ENCODE data around the gene CACNA1D.

The CACNA1D gene

GRCh38 chr3:53583161-53583690 is 88.8 kb downstream of the CACNA1D start:
- no peak for DNase-seq

DNA sequence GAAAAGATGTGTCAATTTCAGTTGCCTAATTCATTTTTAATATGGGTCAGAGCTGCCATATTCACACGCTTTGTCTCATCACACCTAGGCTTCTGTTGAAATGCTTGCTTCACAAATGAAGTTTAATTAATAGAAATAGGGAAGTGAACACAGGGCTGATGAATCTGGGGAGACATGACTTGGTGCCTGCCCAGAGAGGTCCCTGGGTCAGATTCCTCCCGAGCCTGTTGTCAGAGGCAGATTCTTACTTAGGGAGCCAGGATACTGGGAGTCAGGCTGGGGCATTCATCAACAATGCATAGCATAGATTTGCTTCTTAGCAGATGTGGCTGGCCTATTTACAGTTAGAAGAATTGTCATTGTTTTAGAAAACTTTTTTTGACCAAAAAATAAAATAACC is 90.6 kb downstream of the CACNA1D start:
- no peak for DNase-seq

- DNase-seq, result no peak
These were observed 91.2 kb downstream of the CACNA1D start for GRCh38 chr3:53585627-53586026.

DNA sequence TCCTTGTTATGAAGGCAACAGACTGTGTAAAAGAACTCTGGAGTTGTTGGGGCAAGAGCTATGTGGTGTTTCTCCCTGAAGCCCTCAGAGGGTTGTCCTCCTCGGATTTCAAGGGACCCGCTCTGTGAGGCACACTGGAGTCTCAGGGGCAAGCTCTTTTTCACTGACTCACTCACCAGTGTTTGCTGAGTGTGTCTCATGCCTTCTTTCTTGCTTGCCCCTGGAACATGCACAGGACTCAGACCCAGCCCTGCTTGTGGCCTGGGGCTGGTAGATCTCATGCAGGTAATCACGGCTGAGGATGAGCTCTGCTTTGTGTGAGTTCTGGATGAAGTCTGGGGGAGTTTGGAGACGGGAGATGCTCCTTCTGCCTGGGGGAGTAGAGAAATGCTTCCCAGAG is 93.7 kb downstream of the CACNA1D start:
- DNase-seq, result no peak

GRCh38 chr3:53589201-53589600 is 94.8 kb downstream of the CACNA1D start:
- no peak for DNase-seq

DNA sequence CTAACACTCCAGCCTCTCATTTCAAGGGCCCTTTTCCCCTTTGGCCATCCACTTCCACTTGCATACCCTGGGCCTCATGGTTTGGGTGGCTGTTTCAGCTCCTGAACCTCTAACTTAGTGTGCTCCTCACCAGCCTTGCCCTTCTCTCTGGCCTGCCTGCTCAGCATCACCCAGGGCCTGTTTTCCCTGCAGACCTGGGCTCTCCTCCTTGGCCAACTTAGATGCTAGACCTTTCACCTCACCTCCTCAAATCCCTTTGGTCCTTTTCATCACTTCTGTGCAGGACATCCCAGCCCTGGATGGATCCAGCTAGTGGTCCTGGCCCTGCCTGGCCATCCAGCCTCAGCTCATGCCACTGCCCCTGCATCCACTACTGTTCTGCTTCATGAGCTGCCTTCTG is 95.4 kb downstream of the CACNA1D start:
- no peak for DNase-seq

DNA sequence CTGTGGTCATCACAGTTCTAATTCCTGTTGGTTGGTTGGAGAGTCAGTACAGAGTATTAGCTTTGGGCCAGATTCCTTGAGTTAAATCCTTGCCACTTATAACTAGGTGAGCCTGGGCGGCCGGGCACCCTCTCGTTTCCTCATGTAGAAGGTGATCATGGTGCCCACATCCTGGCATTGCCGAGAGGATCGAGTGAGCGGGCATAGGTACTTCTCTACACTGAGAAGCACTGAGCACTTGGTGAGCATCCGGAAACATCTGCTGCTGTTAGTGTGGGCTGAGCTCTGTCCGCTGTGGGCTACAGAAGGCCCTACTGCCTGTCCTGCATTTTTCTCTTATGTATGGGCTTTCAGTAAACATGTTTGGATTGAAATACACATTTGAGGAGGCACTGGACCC is 96.2 kb downstream of the CACNA1D start:
- no peak for DNase-seq

DNA sequence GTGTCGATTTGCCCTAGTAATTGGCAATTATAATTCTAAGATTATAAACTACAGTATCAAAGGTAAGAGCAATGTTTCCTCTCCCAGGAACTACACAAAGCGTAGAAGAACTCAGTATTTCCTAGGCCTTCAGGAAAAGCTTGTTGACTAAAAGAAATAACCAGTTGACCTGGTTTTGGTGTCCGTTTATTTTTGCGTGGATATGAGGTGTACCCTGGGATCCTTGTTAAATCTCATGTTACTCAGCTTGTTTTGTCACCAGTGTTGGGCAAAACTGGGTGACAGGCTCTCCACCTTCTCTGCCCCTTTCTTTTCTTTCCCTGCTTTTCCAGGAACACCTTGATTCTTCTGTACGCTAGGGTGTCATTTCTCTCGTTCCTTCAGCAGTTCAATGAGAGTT is 97.2 kb downstream of the CACNA1D start:
- no peak for DNase-seq

DNA sequence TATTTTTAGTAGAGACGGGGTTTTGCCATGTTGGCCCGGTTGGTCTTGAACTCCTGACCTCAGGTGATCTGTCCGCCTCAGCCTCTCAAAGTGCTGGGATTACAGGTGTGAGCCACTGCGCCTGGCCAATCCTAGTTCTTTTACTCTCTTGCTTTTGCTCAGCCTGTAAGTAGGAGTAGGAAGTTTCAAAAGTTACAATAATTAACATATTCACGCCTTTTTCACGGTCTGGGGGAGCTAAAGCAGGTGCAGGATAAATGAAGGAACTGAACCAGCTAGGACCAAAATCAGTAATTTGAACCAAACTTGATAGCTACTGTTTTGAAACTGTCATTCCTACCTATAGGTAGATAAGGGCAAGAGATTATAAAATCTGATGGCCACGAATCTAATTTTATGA is 98.5 kb downstream of the CACNA1D start:
- no peak for DNase-seq

GRCh38 chr3:53593611-53594010 is 99.2 kb downstream of the CACNA1D start:
- DNase-seq, result no peak

GRCh38 chr3:53594276-53594675 is 99.9 kb downstream of the CACNA1D start:
- DNase-seq, result no peak

- no peak for DNase-seq
These were observed 101.2 kb downstream of the CACNA1D start for GRCh38 chr3:53595660-53596059.

DNA sequence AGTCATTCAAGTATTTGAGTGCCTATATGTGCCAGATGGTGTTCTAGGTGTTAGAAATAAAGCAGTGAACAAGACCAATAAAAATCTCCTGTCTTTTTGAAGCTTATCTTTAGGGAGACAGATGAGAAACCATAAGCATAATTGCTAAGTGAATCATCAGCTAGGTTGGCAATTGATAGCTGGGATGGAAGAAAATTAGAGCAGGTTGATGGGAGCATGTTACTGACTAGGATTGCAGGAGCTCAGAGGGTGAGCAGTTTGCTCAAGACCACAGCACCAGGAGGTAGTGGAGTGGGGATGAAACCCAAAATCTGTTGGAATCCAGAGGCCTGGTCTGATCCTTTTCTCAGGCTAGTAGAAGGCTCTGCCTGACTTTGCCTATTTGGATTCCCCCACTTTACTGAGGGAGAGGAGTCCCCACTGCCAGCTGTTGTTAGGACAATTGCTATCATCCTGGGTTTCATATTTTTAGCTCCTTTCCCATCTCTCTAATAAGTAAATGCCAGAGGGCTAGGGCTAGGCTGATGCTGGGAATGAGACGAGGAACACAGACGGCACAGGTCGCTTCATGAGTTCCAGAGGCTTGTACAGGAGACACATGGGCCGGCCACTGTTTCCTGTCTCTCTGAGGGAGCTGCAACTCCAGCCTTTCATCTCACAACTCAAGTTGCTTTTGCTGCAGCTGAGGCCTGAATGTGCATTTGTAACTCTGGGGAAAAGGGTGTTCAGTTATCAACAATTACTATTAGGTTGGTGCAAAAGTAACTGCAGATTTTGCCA is 102.9 kb downstream of the CACNA1D start:
- no peak for DNase-seq

GRCh38 chr3:53599771-53600170 is 105.4 kb downstream of the CACNA1D start:
- DNase-seq, result no peak

DNA sequence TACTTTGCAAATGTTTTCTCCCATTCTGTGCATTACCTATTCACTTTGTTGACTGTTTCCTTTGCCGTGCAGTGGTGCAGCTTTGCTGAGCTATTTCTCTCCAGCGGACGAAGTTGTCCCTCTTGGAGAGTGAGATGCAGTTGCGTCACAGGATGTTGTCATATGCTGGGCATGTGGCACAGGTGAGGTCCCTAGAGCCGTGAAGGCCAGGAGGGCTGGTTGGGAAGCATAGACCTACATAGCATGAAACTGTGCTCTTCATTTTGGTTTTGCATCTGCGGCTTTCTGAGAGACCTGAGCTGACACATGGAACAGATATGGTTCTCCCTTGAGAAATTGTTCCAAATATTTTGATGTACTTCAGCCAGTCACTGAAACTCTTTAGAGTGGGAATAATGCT is 108.5 kb downstream of the CACNA1D start:
- no peak for DNase-seq

DNA sequence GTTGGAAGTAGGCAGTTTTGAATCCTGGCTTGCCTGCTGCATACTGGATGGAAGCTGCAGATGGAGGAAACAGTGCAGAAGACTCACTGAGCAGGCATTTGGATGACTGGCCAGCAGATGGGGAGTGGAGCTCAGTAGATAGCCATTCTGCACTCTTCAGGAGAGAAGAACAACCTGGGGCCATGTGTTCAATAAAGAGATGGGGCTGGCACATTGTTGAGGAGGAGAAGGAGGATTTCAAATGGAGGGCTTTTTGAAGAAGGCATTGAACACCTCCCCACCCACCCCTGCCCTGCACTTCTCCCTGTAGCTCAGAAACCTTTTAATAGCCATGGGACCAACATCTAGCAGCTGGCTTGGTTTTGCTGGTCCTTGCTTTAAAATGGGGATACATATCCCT is 109.8 kb downstream of the CACNA1D start:
- DNase-seq, result no peak

DNA sequence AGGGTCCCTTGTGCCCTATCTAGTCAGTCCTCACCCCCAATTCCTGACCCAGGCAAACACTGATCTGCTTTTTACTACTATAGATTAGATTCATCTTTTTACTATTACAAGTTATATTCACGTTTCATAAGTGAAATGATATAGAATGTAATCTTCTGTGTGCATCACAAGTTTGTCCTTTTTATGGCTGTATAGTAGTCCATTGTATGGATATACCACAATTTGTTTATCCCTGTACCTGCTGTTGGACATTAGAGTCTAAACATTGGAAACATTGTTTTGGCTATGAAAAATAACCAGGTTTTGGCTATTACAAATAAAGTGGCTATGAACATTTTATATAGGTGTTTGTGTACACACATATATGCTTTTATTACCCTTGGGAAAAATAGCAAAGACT is 112.4 kb downstream of the CACNA1D start:
- no peak for DNase-seq

GRCh38 chr3:53612508-53612907 is 118.1 kb downstream of the CACNA1D start:
- no peak for DNase-seq

DNA sequence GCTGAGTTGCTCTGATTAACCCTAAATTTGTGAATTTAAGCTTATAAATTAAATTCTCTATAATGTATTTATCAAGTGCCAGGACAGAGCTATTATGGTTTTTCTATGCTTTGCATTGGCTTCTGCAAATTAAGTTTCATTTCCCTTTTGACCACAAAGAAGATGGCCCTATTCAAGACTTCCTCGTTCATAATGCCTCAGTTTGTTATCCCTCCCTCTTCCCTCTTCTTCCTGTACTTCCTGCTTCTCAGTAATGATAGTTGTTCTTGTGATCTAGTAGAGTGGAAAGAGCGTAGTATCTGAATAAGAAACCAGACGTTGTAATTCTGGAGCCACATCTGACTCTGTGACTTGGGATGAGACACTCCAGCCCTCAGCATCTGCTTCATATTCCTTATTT is 118.7 kb downstream of the CACNA1D start:
- no peak for DNase-seq

DNA sequence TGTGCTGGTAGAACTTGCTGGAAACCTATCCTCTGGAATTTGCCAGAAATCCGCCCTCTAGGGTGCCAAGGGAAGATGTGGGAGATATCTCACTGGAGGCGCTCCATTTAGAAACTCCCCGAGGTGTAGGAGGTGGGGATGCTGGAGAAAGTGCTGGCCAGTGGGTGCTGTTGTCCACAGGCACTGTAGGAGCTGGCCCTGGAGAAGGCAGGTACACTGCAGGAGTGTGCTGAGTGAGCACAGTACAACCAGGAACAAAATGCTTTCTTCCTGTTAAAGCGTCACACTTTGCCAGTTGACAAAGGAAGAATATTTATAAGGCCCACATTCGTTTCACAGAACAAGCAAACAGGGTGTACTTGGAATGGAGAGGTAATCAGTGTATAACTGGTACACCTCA is 119.9 kb downstream of the CACNA1D start:
- no peak for DNase-seq

DNA sequence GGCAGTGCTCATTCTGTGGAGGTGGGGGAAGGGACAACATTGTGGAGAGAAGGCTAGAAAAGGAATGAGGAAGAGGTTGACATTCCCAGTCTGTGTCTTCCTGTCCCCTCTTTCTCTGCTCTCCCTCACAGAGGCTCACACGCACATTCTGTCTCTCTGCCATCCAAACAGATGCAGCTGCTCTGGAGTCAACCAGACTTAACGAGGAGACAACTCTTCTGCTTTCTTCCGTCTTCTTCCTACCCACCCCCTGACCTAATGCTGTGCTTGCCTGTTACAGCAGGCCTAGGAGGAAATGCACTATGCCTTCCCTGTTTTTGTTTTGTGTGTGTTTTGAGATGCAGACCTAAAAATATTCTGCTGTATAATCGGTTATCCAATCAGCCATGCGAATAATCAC is 121.9 kb downstream of the CACNA1D start:
- no peak for DNase-seq

- DNase-seq, result no peak
These were observed 122.8 kb downstream of the CACNA1D start for GRCh38 chr3:53616971-53617892.

GRCh38 chr3:53617893-53618523 is 123.6 kb downstream of the CACNA1D start:
- DNase-seq, result no peak

GRCh38 chr3:53618524-53618906 is 124.1 kb downstream of the CACNA1D start:
- DNase-seq, result no peak
